Naive thymus-derived CD4-positive, alpha-beta T cell (primary cell): ENCODE data around the gene ETS2. TPM values are rescaled to one million over a fixed set of nuclear protein-coding genes. Genes with fewer than 3 reads are reported as not detected.
A peak's percentile ranks its signal among the peaks of the same experiment; 100 is the strongest.

Source experiments
- ATAC-seq: fragments of 150-1000 bp; cut with Tn5 transposase; 2 replicates; pipeline ENCODE4 v1.10.0; 2021; ENCODE audit warnings: mild to moderate bottlenecking, moderate library complexity
- CTCF ChIA-PET: fragments of 350-600 bp; sonication (Branson Sonifier 250); formaldehyde crosslinking; loops from one replicate; lab custom pipeline; 2021; ENCODE audit warnings: antibody characterized with exemption; lab: Charles Lee
- POLR2A ChIA-PET: fragments of 350-600 bp; sonication (Branson Sonifier 250); formaldehyde crosslinking; loops from one replicate; lab custom pipeline; 2021; ENCODE audit warnings: antibody characterized with exemption, inconsistent platforms; lab: Charles Lee
- DNase-seq, 9 donors: peaks; one replicate each; pipeline versions ENCODE4 v3.0.0 to v3.0.0-alpha.2; 2020 to 2022; ENCODE audit warnings: mixed read lengths in 1 of 9
- H3K27ac ChIP-seq: one replicate; pipeline ENCODE4 v1.7.0; 2013; ENCODE audit warnings: mild to moderate bottlenecking, low read depth, low read length, moderate library complexity
- H3K27me3 ChIP-seq, 2 donors: one replicate each; pipeline ENCODE4 v1.7.0; 2013; ENCODE audit warnings: low read length in 2 of 2, mild to moderate bottlenecking in 2 of 2, moderate library complexity in 2 of 2; ENCODE audit not compliant: control insufficient read depth in 2 of 2, insufficient read depth in 2 of 2
- H3K36me3 ChIP-seq, 3 experiments: 1 replicate in 2 of 3; 2 replicates in 1 of 3; pipeline ENCODE4 v1.7.0; 2013; ENCODE audit warnings: low read length in 3 of 3, mild to moderate bottlenecking in 3 of 3, moderate library complexity in 1 of 3; ENCODE audit not compliant: insufficient read depth in 3 of 3, control insufficient read depth in 2 of 3
- H3K4me1 ChIP-seq, 2 donors: one replicate each; pipeline ENCODE4 v1.7.0; 2013; ENCODE audit warnings: low read length in 2 of 2, mild to moderate bottlenecking in 2 of 2, moderate library complexity in 1 of 2; ENCODE audit not compliant: control insufficient read depth in 2 of 2, insufficient read depth in 2 of 2
- H3K4me3 ChIP-seq: 2 replicates; pipeline ENCODE4 v1.7.0; 2013; ENCODE audit warnings: mild to moderate bottlenecking, low read length
- H3K9me3 ChIP-seq, 3 experiments: 1 replicate in 2 of 3; 2 replicates in 1 of 3; pipeline ENCODE4 v1.7.0; 2013; ENCODE audit warnings: low read length in 3 of 3; ENCODE audit not compliant: control insufficient read depth in 2 of 3
- H3K27ac Mint-ChIP-seq, 9 donors: one replicate each; pipeline ENCODE4 v1.8.0; 2020 to 2022; ENCODE audit warnings: mixed read lengths in 9 of 9, mild to moderate bottlenecking in 8 of 9, moderate library complexity in 5 of 9, inconsistent platforms in 2 of 9
- H3K27me3 Mint-ChIP-seq, 5 donors: one replicate each; pipeline ENCODE4 v1.8.0; 2021 to 2022; ENCODE audit warnings: mixed read lengths in 5 of 5, mild to moderate bottlenecking in 1 of 5
- H3K36me3 Mint-ChIP-seq, 5 donors: one replicate each; pipeline ENCODE4 v1.8.0; 2020 to 2022; ENCODE audit warnings: mixed read lengths in 5 of 5, mild to moderate bottlenecking in 3 of 5, inconsistent platforms in 1 of 5
- H3K4me1 Mint-ChIP-seq, 7 donors: one replicate each; pipeline ENCODE4 v1.8.0; 2020 to 2022; ENCODE audit warnings: mixed read lengths in 7 of 7, mild to moderate bottlenecking in 3 of 7, inconsistent platforms in 1 of 7
- H3K4me3 Mint-ChIP-seq, 10 donors: one replicate each; pipeline ENCODE4 v1.8.0; 2020 to 2022; ENCODE audit warnings: mild to moderate bottlenecking in 10 of 10, mixed read lengths in 10 of 10, moderate library complexity in 6 of 10, inconsistent platforms in 2 of 10
- H3K9me3 Mint-ChIP-seq, 11 donors: one replicate each; pipeline ENCODE4 v1.8.0; 2020 to 2022; ENCODE audit warnings: mixed read lengths in 11 of 11, mild to moderate bottlenecking in 4 of 11, inconsistent platforms in 1 of 11, moderate library complexity in 1 of 11
- intact Hi-C, 2 donors: fragments of 100-400 bp; cut with micrococcal nuclease; formaldehyde crosslinking; loops; one replicate each; pipeline ENCODE4 v1.15.1; 2023
- polyA plus RNA-seq, 2 donors: library from polyadenylated mRNA; unstranded; fragments of 300-500 nt; fragmentation: Illumina TruSeq; gene quantifications; one replicate each; pipeline ENCODE4 v1.2.3, GENCODE V29; 2021
- total RNA-seq, 6 experiments: library from RNA in 5 of 6; stranded (reverse) in 5 of 6; gene quantifications; 1 replicate in 5 of 6; 2 replicates in 1 of 6; pipeline ENCODE4 v1.2.3 and lab custom pipeline; 2021 to 2026

ETS2 gene
- total and polyA plus RNA-seq, 7 experiments from 2014 or later, result 3.4 to 61.1 (median 17.1) TPM

DNA sequence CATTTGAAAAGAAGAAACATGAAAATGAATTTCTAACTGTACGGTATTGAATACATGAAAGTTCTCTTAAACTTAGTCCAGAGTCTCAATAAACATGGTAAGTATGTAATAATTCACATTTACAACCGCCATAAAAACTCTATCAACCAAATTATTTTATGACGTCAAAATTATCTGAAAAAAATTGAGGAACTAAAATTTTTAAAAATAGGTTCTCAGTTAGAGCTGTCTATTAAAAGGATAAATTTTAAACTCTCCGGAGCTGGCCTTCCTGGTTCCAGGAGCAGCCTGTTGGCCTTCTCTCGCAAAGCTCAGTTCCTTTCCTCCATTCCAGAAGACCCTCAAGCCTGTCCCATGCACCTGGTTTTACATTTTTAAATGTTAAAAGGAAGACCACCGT lies 18.7 kb upstream of the ETS2 start:
- no peaks in the 10 kb centered on the region for H3K36me3 ChIP-seq
- Mint-ChIP-seq H3K27me3 (peaks cover 0 to 5% (median 0%) of the 10 kb centered on the region in 5 donors), H3K4me3 (no peak overlapping the region), H3K4me1 (peaks cover 2 to 11% (median 9%) of the 10 kb centered on the region in 7 donors), H3K36me3 (peaks cover 2 to 12% (median 5%) of the 10 kb centered on the region in 5 donors), H3K9me3 (peaks cover 3 to 16% (median 11%) of the 10 kb centered on the region in 11 donors), H3K27ac (no peak overlapping the region)
- ATAC-seq, result no peak
- CTCF ChIA-PET, result no interaction called here
- H3K4me3 ChIP-seq, result no peak overlapping the region
- no peaks in the 10 kb centered on the region for H3K27me3 ChIP-seq
- POLR2A ChIA-PET, result no interaction called here
- DNase-seq, result no peak
- intact Hi-C loops, result no loop called here
- no peaks in the 10 kb centered on the region for H3K4me1 ChIP-seq
- peaks cover 0 to 10% (median 0%) of the 10 kb centered on the region in 3 experiments for H3K9me3 ChIP-seq
- no peak overlapping the region for H3K27ac ChIP-seq

DNA sequence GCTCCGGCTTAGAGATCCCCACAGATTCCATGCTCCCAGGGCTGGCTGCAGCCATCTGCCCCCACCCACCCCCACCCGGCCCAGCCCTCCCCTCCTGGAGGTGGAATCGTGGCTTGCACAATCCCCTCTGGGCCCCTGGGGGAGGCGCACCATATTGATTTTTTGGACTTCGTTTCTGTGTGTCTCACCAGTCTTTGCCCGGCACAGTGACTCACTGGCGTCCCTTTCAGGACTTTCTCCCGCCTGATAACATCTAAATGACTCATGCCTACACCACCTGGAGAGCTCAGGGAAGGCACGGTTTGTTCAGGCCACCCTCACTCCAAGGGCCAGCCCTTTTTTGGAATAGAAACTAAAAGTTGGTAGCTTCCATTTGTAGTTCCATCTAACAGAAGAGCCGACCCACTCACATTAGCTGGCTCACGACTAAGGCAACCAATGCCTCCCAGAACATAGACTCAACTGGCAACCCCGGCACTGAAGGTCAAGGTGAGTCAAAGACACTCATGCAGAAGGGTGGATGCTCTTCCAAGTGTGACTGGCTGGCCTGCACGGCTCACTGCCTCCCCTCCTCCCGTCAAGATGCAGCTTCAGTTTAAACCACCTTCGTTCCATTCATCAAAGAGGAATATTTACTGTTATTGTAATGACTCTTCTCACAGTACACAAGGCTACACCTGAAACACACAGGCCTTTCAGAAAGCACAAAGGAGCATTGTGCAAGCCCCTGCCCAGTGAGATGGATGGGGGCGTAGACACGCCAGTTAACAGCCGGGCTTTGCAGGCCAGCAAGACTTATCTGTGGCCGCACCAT lies 18.1 kb upstream of the ETS2 start:
- Mint-ChIP-seq H3K27ac (no peak overlapping the region), H3K36me3 (peaks cover 0 to 9% (median 3%) of the 10 kb centered on the region in 5 donors), H3K9me3 (peaks cover 2 to 10% (median 5%) of the 10 kb centered on the region in 11 donors), H3K4me3 (no peak overlapping the region), H3K27me3 (peaks cover 0 to 5% (median 0%) of the 10 kb centered on the region in 5 donors), H3K4me1 (peaks cover 2 to 11% (median 9%) of the 10 kb centered on the region in 7 donors)
- no peaks in the 10 kb centered on the region for H3K36me3 ChIP-seq
- POLR2A ChIA-PET, result no interaction called here
- ATAC-seq (no peak), DNase-seq (no peak)
- H3K9me3 ChIP-seq, result peaks cover 0 to 4% (median 0%) of the 10 kb centered on the region in 3 experiments
- no peak overlapping the region for H3K4me3 ChIP-seq
- no peak overlapping the region for H3K27ac ChIP-seq
- no peaks in the 10 kb centered on the region for H3K4me1 ChIP-seq
- intact Hi-C loops, result no loop called here
- H3K27me3 ChIP-seq, result no peaks in the 10 kb centered on the region
- CTCF ChIA-PET, result no interaction called here

DNA sequence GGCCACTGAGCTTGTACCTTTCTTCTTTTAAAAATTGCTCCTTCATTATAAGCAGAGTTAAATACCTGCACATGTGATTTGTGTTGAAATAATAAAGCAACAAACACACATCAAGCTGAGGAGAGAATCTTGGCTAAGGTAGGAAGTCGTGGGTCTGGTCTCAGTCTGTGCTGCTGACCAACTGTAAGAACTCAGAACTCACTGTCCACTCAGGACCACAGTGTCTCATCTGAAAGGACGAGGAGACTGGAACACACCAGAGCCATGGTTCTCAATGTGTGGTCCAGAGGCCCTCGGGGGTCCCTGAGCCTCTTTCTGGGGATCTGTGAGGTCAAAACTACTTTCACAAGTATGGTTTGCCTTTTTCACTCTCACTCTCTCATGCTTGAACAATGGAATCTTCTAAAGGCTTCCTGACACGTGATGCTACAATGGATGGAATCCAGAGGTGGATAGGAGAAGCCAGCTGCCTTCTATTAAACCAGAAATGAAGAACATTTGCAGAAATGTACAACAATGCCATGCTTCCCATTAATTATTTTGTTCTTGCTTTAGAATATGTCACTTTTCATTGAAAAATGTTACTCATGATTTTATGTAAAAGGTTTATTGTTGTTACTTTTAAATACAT lies 17.3 kb upstream of the ETS2 start:
- H3K4me1 ChIP-seq, result no peaks in the 10 kb centered on the region
- peaks cover 0 to 5% (median 0%) of the 10 kb centered on the region in 5 donors for H3K27me3 Mint-ChIP-seq
- peaks cover 0 to 4% (median 0%) of the 10 kb centered on the region in 5 donors for H3K36me3 Mint-ChIP-seq
- no peaks in the 10 kb centered on the region for H3K36me3 ChIP-seq
- no peak overlapping the region for H3K4me3 Mint-ChIP-seq
- CTCF ChIA-PET, result no interaction called here
- peaks cover 0 to 4% (median 2%) of the 10 kb centered on the region in 11 donors for H3K9me3 Mint-ChIP-seq
- peaks cover 2 to 11% (median 9%) of the 10 kb centered on the region in 7 donors for H3K4me1 Mint-ChIP-seq
- POLR2A ChIA-PET, result no interaction called here
- H3K27me3 ChIP-seq, result no peaks in the 10 kb centered on the region
- DNase-seq (no peak), ATAC-seq (no peak)
- intact Hi-C loops, result no loop called here
- no peaks in the 10 kb centered on the region for H3K9me3 ChIP-seq
- no peak overlapping the region for H3K4me3 ChIP-seq
- H3K27ac ChIP-seq, result no peak overlapping the region
- H3K27ac Mint-ChIP-seq, result no peak overlapping the region

DNA sequence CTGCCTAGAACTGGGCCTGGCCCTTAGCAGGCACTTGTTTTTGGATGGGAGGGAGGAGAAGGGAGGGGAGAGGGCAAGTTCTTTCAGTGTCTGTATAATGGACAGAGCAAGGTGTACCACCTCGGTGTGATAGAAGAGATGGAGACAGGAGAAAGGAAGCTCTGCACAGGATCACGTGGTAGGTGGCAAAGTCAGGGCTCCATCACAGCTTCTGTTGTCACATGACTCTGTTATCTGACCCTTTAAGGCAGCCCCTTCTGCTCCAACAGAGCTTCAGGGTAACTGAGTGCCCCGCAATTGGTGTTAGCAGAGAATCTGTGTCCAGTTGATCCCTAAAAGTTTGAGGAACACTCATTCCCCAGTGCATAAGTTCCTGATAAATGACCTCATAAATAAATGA lies 16.5 kb upstream of the ETS2 start:
- intact Hi-C loops, result no loop called here
- no peak for DNase-seq
- ChIA-PET CTCF (no interaction called here), POLR2A (no interaction called here)
- Mint-ChIP-seq H3K36me3 (peaks cover 0 to 2% (median 0%) of the 10 kb centered on the region in 5 donors), H3K4me1 (peaks cover 2 to 11% (median 9%) of the 10 kb centered on the region in 7 donors), H3K27ac (no peak overlapping the region), H3K27me3 (peaks cover 0 to 2% (median 0%) of the 10 kb centered on the region in 5 donors), H3K9me3 (peaks cover 0 to 1% (median 0%) of the 10 kb centered on the region in 11 donors), H3K4me3 (no peak overlapping the region)
- no peaks in the 10 kb centered on the region for H3K4me1 ChIP-seq
- H3K36me3 ChIP-seq, result no peaks in the 10 kb centered on the region
- H3K27me3 ChIP-seq, result no peaks in the 10 kb centered on the region
- no peaks in the 10 kb centered on the region for H3K9me3 ChIP-seq
- no peak overlapping the region for H3K4me3 ChIP-seq
- no peak overlapping the region for H3K27ac ChIP-seq
- no peak for ATAC-seq

DNA sequence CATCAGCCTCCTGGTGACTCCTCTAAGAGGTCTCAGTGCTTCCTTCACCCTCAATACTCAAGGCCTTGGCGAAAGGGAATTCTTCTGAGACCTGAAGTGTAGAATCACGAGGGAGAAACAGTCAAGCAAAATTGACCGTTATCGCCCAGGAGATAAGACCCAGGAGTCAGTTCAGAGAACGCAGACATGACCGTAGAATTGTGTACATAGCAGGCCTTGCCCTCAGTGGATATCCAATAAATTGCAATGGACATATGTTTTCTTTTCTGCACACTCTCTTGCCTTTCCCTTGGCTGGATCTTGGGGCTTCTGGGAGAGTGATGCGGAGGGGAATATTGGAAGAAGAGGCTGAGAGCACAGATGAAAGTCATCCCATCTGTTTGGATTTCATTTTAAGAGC lies 15.7 kb upstream of the ETS2 start:
- intact Hi-C loops, result no loop called here
- no peaks in the 10 kb centered on the region for H3K4me1 ChIP-seq
- no peaks in the 10 kb centered on the region for H3K9me3 ChIP-seq
- no peak overlapping the region for H3K27ac ChIP-seq
- H3K27me3 ChIP-seq, result no peaks in the 10 kb centered on the region
- no peak overlapping the region for H3K4me3 Mint-ChIP-seq
- H3K4me1 Mint-ChIP-seq, result peaks cover 2 to 11% (median 9%) of the 10 kb centered on the region in 7 donors
- ChIA-PET CTCF (no interaction called here), POLR2A (no interaction called here)
- ATAC-seq (no peak), DNase-seq (no peak)
- no peak overlapping the region for H3K4me3 ChIP-seq
- peak overlapping the region in 1 of 9 donors; percentile 24 for H3K27ac Mint-ChIP-seq
- peaks cover 0 to 5% (median 0%) of the 10 kb centered on the region in 5 donors for H3K27me3 Mint-ChIP-seq
- no peaks in the 10 kb centered on the region for H3K36me3 Mint-ChIP-seq
- no peaks in the 10 kb centered on the region for H3K36me3 ChIP-seq
- no peaks in the 10 kb centered on the region for H3K9me3 Mint-ChIP-seq

DNA sequence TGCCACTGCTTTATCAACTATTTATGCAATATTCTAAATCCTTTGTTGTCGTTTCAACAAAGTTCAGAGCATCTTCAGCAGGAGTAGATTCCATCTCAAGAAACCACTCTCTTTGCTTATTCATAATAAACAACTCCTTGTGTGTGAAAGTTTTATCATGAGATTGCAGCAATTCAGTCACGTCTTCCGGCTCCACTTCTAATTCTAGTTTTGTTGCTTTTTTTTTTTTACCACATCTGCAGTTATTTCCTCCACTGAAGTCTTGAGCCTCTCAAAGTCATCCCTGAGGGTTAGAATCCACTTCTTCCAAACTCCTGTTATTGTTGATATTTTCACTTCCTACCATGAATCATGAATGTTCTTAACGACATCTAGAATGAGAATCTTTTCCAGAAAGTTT lies 14.8 kb upstream of the ETS2 start:
- intact Hi-C loops, result no loop called here
- ChIA-PET CTCF (no interaction called here), POLR2A (no interaction called here)
- no peaks in the 10 kb centered on the region for H3K27me3 ChIP-seq
- no peak overlapping the region for H3K27ac ChIP-seq
- Mint-ChIP-seq H3K4me1 (peaks cover 2 to 11% (median 9%) of the 10 kb centered on the region in 7 donors), H3K36me3 (no peaks in the 10 kb centered on the region), H3K9me3 (no peaks in the 10 kb centered on the region), H3K27ac (peak overlapping the region in 2 of 9 donors; percentile 13 to 38), H3K4me3 (peak overlapping the region in 2 of 10 donors; percentile 11 to 17), H3K27me3 (peaks cover 0 to 6% (median 2%) of the 10 kb centered on the region in 5 donors)
- no peak for ATAC-seq
- H3K4me3 ChIP-seq, result no peak overlapping the region
- no peaks in the 10 kb centered on the region for H3K4me1 ChIP-seq
- H3K9me3 ChIP-seq, result no peaks in the 10 kb centered on the region
- DNase-seq, result no peak
- no peaks in the 10 kb centered on the region for H3K36me3 ChIP-seq
